Measurements from ENCODE around the gene SLC10A4.

The SLC10A4 gene

GRCh38 chr4:48483777-48484493 is 792 bp downstream of the SLC10A4 start:
- DNase-seq (ENCODE audit: low read depth) = no peak
- no peak for TF ChIP-seq CTCF (conservative IDR thresholded peaks at IDR 0.05; ENCODE audit: control insufficient read depth, insufficient read depth, low read depth, low read length)
- H3K4me3 ChIP-seq (ENCODE audit: control insufficient read depth, low read depth, low read length) = no peak overlapping the region

GRCh38 chr4:48484494-48485168 is 1.5 kb downstream of the SLC10A4 start:
- H3K4me3 ChIP-seq (ENCODE audit: control insufficient read depth, low read depth, low read length) = no peak overlapping the region
- no peak for TF ChIP-seq CTCF (conservative IDR thresholded peaks at IDR 0.05; ENCODE audit: control insufficient read depth, insufficient read depth, low read depth, low read length)
- DNase-seq (ENCODE audit: low read depth) = no peak

GRCh38 chr4:48489683-48490011 is 6.5 kb downstream of the SLC10A4 start:
- no peak overlapping the region for H3K4me3 ChIP-seq (ENCODE audit: control insufficient read depth, low read depth, low read length)
- DNase-seq (ENCODE audit: low read depth) = no peak
- TF ChIP-seq CTCF (conservative IDR thresholded peaks at IDR 0.05; ENCODE audit: control insufficient read depth, insufficient read depth, low read depth, low read length) = no peak

- no peak within 1 kb of the TSS for H3K4me3 ChIP-seq (ENCODE audit: control insufficient read depth, low read depth, low read length)
- DNase-seq (ENCODE audit: low read depth) = no peak
- no peak for TF ChIP-seq CTCF (conservative IDR thresholded peaks at IDR 0.05; ENCODE audit: control insufficient read depth, insufficient read depth, low read depth, low read length)
These were observed 7.0 kb downstream of the SLC10A4 start, which contains the start of gene ZAR1 for GRCh38 chr4:48490012-48490679. TSS of gene ZAR1 (plus strand) at chr4:48490252. CDS start at chr4:48490292, 40 bp downstream.

GRCh38 chr4:48490680-48491513 is 7.8 kb downstream of the SLC10A4 start:
- TF ChIP-seq CTCF (conservative IDR thresholded peaks at IDR 0.05; ENCODE audit: control insufficient read depth, insufficient read depth, low read depth, low read length) = no peak
- no peak overlapping the region for H3K4me3 ChIP-seq (ENCODE audit: control insufficient read depth, low read depth, low read length)
- no peak for DNase-seq (ENCODE audit: low read depth)

GRCh38 chr4:48491514-48492176 is 8.5 kb downstream of the SLC10A4 start:
- H3K4me3 ChIP-seq (ENCODE audit: control insufficient read depth, low read depth, low read length) = no peak overlapping the region
- TF ChIP-seq CTCF (conservative IDR thresholded peaks at IDR 0.05; ENCODE audit: control insufficient read depth, insufficient read depth, low read depth, low read length) = no peak
- DNase-seq (ENCODE audit: low read depth) = no peak
